Smooth muscle cell (in vitro differentiated cells): Measurements from ENCODE around the gene NHS. TPM values are rescaled to one million over a fixed set of nuclear protein-coding genes. Genes with fewer than 3 reads are reported as not detected.

ENCODE experiments used
- DNase-seq: peaks from one replicate; lab custom pipeline; 2025; ENCODE audit not compliant: unreplicated experiment; lab: John Stamatoyannopoulos, UW
- H2AFZ ChIP-seq: fragments of 200-600 bp; sonication (generic); 2 replicates; pipeline ENCODE4 v1.6.0; 2016; ENCODE audit warnings: antibody characterized with exemption, low read depth, mild to moderate bottlenecking
- H3F3A ChIP-seq: fragments of 200-600 bp; sonication (generic); 2 replicates; pipeline ENCODE4 v1.6.0; 2017; ENCODE audit warnings: antibody characterized with exemption, low read depth
- H3K27ac ChIP-seq: fragments of 200-600 bp; sonication (generic); 2 replicates; pipeline ENCODE4 v1.5.1; 2016; ENCODE audit warnings: low read depth, mild to moderate bottlenecking
- H3K27me3 ChIP-seq: fragments of 200-600 bp; sonication (generic); 2 replicates; pipeline ENCODE4 v1.6.1; 2016; ENCODE audit warnings: low read depth, mild to moderate bottlenecking
- H3K36me3 ChIP-seq: fragments of 200-600 bp; sonication (generic); 2 replicates; pipeline ENCODE4 v1.5.1; 2016; ENCODE audit warnings: low read depth
- H3K4me1 ChIP-seq: fragments of 200-600 bp; sonication (generic); 2 replicates; pipeline ENCODE4 v1.5.1; 2016; ENCODE audit warnings: low read depth
- H3K4me2 ChIP-seq: fragments of 200-600 bp; sonication (generic); 2 replicates; pipeline ENCODE4 v1.6.0; 2016; ENCODE audit warnings: mild to moderate bottlenecking
- H3K4me3 ChIP-seq: fragments of 200-600 bp; sonication (generic); 2 replicates; pipeline ENCODE4 v1.5.1; 2016; ENCODE audit warnings: mild to moderate bottlenecking
- H3K79me2 ChIP-seq: fragments of 200-600 bp; sonication (generic); 2 replicates; pipeline ENCODE4 v1.6.0; 2016; ENCODE audit warnings: low read depth, mild to moderate bottlenecking
- H3K9ac ChIP-seq: fragments of 200-600 bp; sonication (generic); 2 replicates; pipeline ENCODE4 v1.6.0; 2016; ENCODE audit warnings: low read depth
- H3K9me3 ChIP-seq: fragments of 200-600 bp; sonication (generic); replicated peaks from 2 replicates; pipeline ENCODE4 v1.5.1; 2016; ENCODE audit warnings: low read depth
- H4K20me1 ChIP-seq: fragments of 200-600 bp; sonication (generic); 2 replicates; pipeline ENCODE4 v1.6.0; 2016; ENCODE audit warnings: low read depth
- CTCF ChIP-seq: fragments of 200-600 bp; sonication (generic); IDR thresholded peaks from 2 replicates; pipeline ENCODE4 v1.5.1; 2017; ENCODE audit warnings: borderline replicate concordance, mild to moderate bottlenecking, antibody characterized with exemption; ENCODE audit not compliant: insufficient read depth, poor library complexity, severe bottlenecking
- WGBS: methylation state at CpG from one replicate; pipeline ENCODE4 v1.1.7; 2016; ENCODE audit warnings: low lambda C conversion rate; 5-methylcytosine and 5-hydroxymethylcytosine counted together
- microRNA-seq: library from miRNA; unstranded; fragments of <30 nt; microRNA quantifications from one replicate; pipeline ENCODE4, GENCODE V29; 2016; ENCODE audit warnings: borderline number of aligned reads
- polyA plus RNA-seq: library from polyadenylated mRNA; unstranded; fragments of >200 nt; fragmentation: Nextera tagmentation; extraction: Ambion mirVana; gene quantifications from 2 replicates; pipeline ENCODE4 v1.2.1, GENCODE V29; 2016
- small RNA-seq: library from RNA; depleted of rRNA; stranded (forward); fragments of <200 nt; gene quantifications from one replicate; pipeline ENCODE3, GENCODE V24; 2014
- total RNA-seq: library from RNA; depleted of rRNA; stranded (reverse); fragments of >200 nt; gene quantifications from 2 replicates; pipeline ENCODE4 v1.2.3, GENCODE V29; 2014

Gene NHS
- total and polyA plus RNA-seq, 2 experiments from 2014 or later: 2.6 to 9.6 TPM

DNA sequence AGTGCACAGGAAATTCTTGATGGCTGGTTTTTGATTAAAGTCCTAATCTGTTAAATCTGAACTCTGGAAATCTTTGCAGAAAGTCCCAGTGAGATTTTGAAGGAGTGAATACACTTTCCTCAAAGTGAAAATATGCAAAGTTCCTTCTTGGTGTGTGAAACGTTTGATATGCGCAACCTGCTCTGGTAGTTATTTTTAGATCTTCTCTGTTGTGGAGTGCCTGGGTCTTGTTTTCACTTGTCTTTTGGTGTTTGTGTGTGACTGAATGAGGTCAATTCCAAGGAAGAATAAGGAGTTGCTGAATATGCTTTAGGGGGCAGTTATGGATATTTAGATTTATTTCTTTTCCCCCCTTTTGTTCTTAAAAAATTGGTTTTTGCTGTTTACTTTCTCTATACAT lies 404.0 kb downstream of the NHS start:
- no peaks in the 10 kb centered on the region for H3K27me3 ChIP-seq
- 78% methylated on average over 2 of the region's 2 CpGs for WGBS

GRCh38 chrX:17779434-17779833 lies 404.4 kb downstream of the NHS start:
- Histone ChIP-seq H3K79me2 (no peaks in the 10 kb centered on the region), H3K9me3 (no peaks in the 10 kb centered on the region), H3K36me3 (no peaks in the 10 kb centered on the region), H4K20me1 (no peaks in the 10 kb centered on the region), H3K27me3 (no peaks in the 10 kb centered on the region), H3K4me3 (no peak overlapping the region), H3K9ac (no peak overlapping the region), H3K4me1 (no peaks in the 10 kb centered on the region), H2AFZ (no peak overlapping the region), H3F3A (no peaks in the 10 kb centered on the region), H3K4me2 (no peak overlapping the region), H3K27ac (no peak overlapping the region)
- 82% methylated on average over 4 of the region's 4 CpGs for WGBS
- no peak for DNase-seq
- no peak for TF ChIP-seq CTCF

More for the DNA sequence above, 404.0 kb downstream of the NHS start:
- H3K9me3 ChIP-seq: no peaks in the 10 kb centered on the region
- H3K79me2 ChIP-seq: no peaks in the 10 kb centered on the region
- no peak for DNase-seq
- no peak overlapping the region for H3K9ac ChIP-seq
- no peaks in the 10 kb centered on the region for H4K20me1 ChIP-seq
- H3K4me3 ChIP-seq: no peak overlapping the region
- no peaks in the 10 kb centered on the region for H3K36me3 ChIP-seq
- no peaks in the 10 kb centered on the region for H3K4me1 ChIP-seq
- no peak overlapping the region for H3K27ac ChIP-seq
- TF ChIP-seq CTCF: no peak
- no peaks in the 10 kb centered on the region for H3F3A ChIP-seq
- no peak overlapping the region for H3K4me2 ChIP-seq
- no peak overlapping the region for H2AFZ ChIP-seq

Small RNA genes within 50 kb of the gene (microRNA-seq; reads per million reads assigned to microRNA genes)
- gene MIR4768: not detected

Small RNA genes within 50 kb of the gene (small RNA-seq; reads per million reads assigned to genes)
- gene MIR4768 (0.18 reads per million), gene RF01210 (not detected)
